HL-60 (cell line): ENCODE measurements around the gene CHRDL1.

Experiments used
- DNase-seq, 2 experiments: peaks; one replicate each; pipeline ENCODE4 v3.0.0-alpha.2; 2010 to 2020; ENCODE audit warnings: low read depth in 1 of 2, low spot score in 1 of 2
- H3K27ac ChIP-seq: fragments of 250-450 bp; sonication (Bioruptor Pico); replicated peaks from 2 replicates; pipeline ENCODE4 v1.5.1; 2020; ENCODE audit warnings: mild to moderate bottlenecking, moderate library complexity
- H3K27me3 ChIP-seq: fragments of 250-450 bp; sonication (Bioruptor Pico); 2 replicates; pipeline ENCODE4 v1.5.1; 2021; ENCODE audit warnings: mild to moderate bottlenecking, moderate library complexity; ENCODE audit not compliant: insufficient read depth, poor library complexity, severe bottlenecking
- H3K4me3 ChIP-seq: replicated peaks from 2 replicates; pipeline ENCODE4 v1.5.1; 2011; ENCODE audit warnings: mild to moderate bottlenecking, control low read depth, low read length; ENCODE audit not compliant: insufficient read depth
- CTCF ChIP-seq: IDR thresholded peaks from one replicate; pipeline ENCODE4 v1.5.1; 2011; ENCODE audit warnings: low read length, control low read depth, inconsistent platforms; ENCODE audit not compliant: insufficient read depth
- GABPA ChIP-seq: IDR thresholded peaks from 2 replicates; pipeline ENCODE4 v1.6.1; 2012; ENCODE audit warnings: low read depth
- POLR2AphosphoS5 ChIP-seq: IDR thresholded peaks from 2 replicates; pipeline ENCODE4 v1.6.1; 2012; ENCODE audit warnings: low read depth
- REST ChIP-seq: IDR thresholded peaks from 2 replicates; pipeline ENCODE4 v1.6.1; 2012; ENCODE audit warnings: low read depth; ENCODE audit not compliant: insufficient replicate concordance
- SPI1 ChIP-seq: IDR thresholded peaks from 2 replicates; pipeline ENCODE4 v1.6.1; 2012; ENCODE audit warnings: low read depth, mild to moderate bottlenecking, borderline replicate concordance

Gene CHRDL1

DNA sequence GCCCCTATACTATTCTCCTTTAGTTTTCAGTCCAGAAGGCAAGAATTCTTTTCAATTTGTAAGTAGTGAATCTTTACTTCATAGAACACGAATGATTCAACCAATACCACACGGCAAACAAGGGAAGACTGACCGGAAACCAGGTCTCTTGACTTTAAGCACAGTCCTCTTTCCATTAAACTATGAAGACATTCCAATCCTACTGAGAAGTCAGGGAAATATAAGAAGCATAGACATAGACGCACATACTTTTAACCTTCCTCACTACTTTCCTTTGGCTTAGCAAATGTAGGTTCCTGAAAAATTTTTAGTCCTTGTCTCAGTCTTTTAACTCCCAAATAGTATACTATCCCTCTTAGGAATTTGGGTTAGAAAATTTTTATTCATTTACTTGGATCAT, 9.1 kb downstream of the CHRDL1 start:
- no peaks in the 10 kb centered on the region for H3K27me3 ChIP-seq
- DNase-seq: no peak

DNA sequence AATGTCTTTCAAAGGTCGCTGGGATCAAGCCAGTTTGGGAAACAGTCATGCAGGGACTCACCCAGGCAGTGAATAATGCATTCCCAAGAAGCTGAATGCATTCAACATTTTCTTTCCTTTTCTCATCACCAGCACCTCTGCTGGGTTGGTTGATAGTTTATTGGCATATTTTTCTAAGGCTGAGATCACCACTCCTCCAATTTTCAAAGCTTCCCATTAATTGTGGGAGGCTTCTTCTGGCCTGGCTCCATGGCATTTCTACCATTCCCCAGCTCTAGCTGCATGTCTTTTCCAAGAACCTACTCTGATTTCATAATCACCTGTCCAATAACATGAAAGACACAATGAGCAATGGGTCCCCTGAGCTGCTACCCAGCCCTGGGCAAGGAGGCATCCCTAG, 35.8 kb downstream of the CHRDL1 start:
- DNase-seq: no peak
- TF ChIP-seq CTCF (no peak), POLR2AphosphoS5 (no peak), GABPA (no peak), REST (no peak), SPI1 (no peak)

More for the DNA sequence above, 9.1 kb downstream of the CHRDL1 start:
- Histone ChIP-seq H3K4me3 (no peak overlapping the region), H3K27ac (no peak overlapping the region)
- TF ChIP-seq SPI1: no peak

DNA sequence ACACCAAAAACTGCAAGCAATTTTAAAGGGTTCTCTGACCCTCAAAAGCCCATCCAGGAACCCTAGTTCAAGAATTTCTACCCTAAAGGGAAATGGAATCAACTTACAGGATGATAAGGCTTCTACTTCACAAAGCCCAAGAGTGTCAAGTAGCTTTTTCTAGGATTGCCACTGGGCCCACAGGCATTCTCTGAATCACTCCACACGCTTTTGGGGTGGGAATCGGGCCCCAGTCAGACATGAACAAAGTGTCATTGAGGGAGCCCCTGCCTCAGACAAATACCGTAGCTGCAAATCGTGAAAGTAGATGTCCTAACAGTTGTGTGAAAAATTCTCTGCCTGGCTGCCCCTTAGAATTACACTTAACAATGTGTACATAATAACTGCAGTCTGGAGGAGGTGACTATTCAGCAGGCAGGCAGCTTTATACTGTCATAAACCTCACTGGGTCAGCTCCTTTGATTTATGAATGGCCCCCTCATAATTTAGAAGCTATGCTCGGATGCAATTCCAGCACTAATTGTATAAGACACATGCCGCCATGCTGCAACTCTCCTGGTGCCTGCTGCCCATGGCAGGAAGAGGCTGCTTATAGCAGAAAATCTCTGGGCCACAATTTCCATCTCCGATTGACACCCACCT, 36.7 kb downstream of the CHRDL1 start:
- TF ChIP-seq GABPA (no peak), CTCF (no peak), REST (no peak), SPI1 (no peak), POLR2AphosphoS5 (no peak)
- Histone ChIP-seq H3K27ac (no peak overlapping the region), H3K4me3 (no peak overlapping the region), H3K27me3 (no peaks in the 10 kb centered on the region)
- no peak for DNase-seq

More for the DNA sequence above, 35.8 kb downstream of the CHRDL1 start:
- Histone ChIP-seq H3K4me3 (no peak overlapping the region), H3K27ac (no peak overlapping the region), H3K27me3 (no peaks in the 10 kb centered on the region)

GRCh38 chrX:110755611-110756010, 40.0 kb downstream of the CHRDL1 start:
- H3K27ac ChIP-seq: no peak overlapping the region
- TF ChIP-seq CTCF (no peak), REST (no peak)
- no peak for DNase-seq
- H3K27me3 ChIP-seq: no peaks in the 10 kb centered on the region
- no peak overlapping the region for H3K4me3 ChIP-seq
